PFSK-1 (cell line): ENCODE measurements around the gene CREB3L1.

Source experiments
- FOXP2 ChIP-seq: optimal IDR thresholded peaks from 2 replicates; pipeline ENCODE3; 2011; ENCODE audit warnings: borderline replicate concordance, control low read depth, inconsistent platforms; ENCODE audit not compliant: insufficient read depth; ENCODE audit errors: extremely low read length, extremely low read depth
- POLR2AphosphoS5 ChIP-seq: IDR thresholded peaks from 2 replicates; pipeline ENCODE4 v1.6.1; 2012; ENCODE audit warnings: low read depth, mild to moderate bottlenecking, control low read depth, low read length, moderate library complexity
- REST ChIP-seq, 2 experiments: IDR thresholded peaks; 2 replicates each; pipeline versions ENCODE4 v1.6.1 to v1.8.0; 2011 to 2012; ENCODE audit warnings: low read depth in 2 of 2, low read length in 2 of 2, control low read depth in 1 of 2, inconsistent platforms in 1 of 2, mild to moderate bottlenecking in 1 of 2, moderate library complexity in 1 of 2; ENCODE audit not compliant: insufficient read depth in 1 of 2
- SIN3A ChIP-seq: IDR thresholded peaks from 2 replicates; pipeline ENCODE4 v1.6.1; 2012; ENCODE audit warnings: mild to moderate bottlenecking, low read length, moderate library complexity, borderline replicate concordance; ENCODE audit not compliant: insufficient read depth
- TAF1 ChIP-seq: IDR thresholded peaks from 2 replicates; pipeline ENCODE4 v1.6.1; 2012; ENCODE audit warnings: low read length, control low read depth, borderline replicate concordance; ENCODE audit not compliant: insufficient read depth

The CREB3L1 gene

GRCh38 chr11:46249103-46249937 is 28.1 kb upstream of the CREB3L1 start:
- no peak for TF ChIP-seq POLR2AphosphoS5
- no peak for TF ChIP-seq SIN3A
- no peak for TF ChIP-seq TAF1
- no peak for TF ChIP-seq REST (IDR thresholded peaks at IDR 0.05; ENCODE audit: insufficient read depth in 1 of 2, low read depth in 2 of 2, low read length in 2 of 2)
- TF ChIP-seq FOXP2, result no peak

GRCh38 chr11:46249938-46250744 is 27.3 kb upstream of the CREB3L1 start:
- TF ChIP-seq POLR2AphosphoS5 (no peak), REST (IDR thresholded peaks at IDR 0.05; ENCODE audit: insufficient read depth in 1 of 2, low read depth in 2 of 2, low read length in 2 of 2) (no peak), SIN3A (no peak), FOXP2 (no peak), TAF1 (no peak)

- TF ChIP-seq REST (IDR thresholded peaks at IDR 0.05; ENCODE audit: insufficient read depth in 1 of 2, low read depth in 2 of 2, low read length in 2 of 2) (no peak), TAF1 (no peak), SIN3A (no peak), POLR2AphosphoS5 (no peak), FOXP2 (no peak)
Measured at GRCh38 chr11:46250745-46251052, 26.8 kb upstream of the CREB3L1 start.

- TF ChIP-seq POLR2AphosphoS5 (no peak), REST (IDR thresholded peaks at IDR 0.05; ENCODE audit: insufficient read depth in 1 of 2, low read depth in 2 of 2, low read length in 2 of 2) (no peak), FOXP2 (no peak), TAF1 (no peak), SIN3A (no peak)
Measured at GRCh38 chr11:46251954-46252353, 25.5 kb upstream of the CREB3L1 start.
